Effector memory CD4-positive, alpha-beta T cell (primary cell): Measurements from ENCODE around the gene IFFO2.
A peak's percentile ranks its signal among the peaks of the same experiment; 100 is the strongest.

Source experiments
- DNase-seq, 3 donors: peaks; one replicate each; pipeline ENCODE4 v3.0.0-alpha.2; 2020
- H3K27ac ChIP-seq: 2 replicates; pipeline ENCODE4 v1.7.0; 2013; ENCODE audit warnings: mild to moderate bottlenecking, low read length, moderate library complexity; ENCODE audit not compliant: insufficient read depth, poor library complexity, severe bottlenecking
- H3K27me3 ChIP-seq: replicated peaks from 2 replicates; pipeline ENCODE4 v1.7.0; 2013; ENCODE audit warnings: mild to moderate bottlenecking, low read length; ENCODE audit not compliant: insufficient read depth, control insufficient read depth, poor library complexity, severe bottlenecking
- H3K36me3 ChIP-seq: 2 replicates; pipeline ENCODE4 v1.7.0; 2013; ENCODE audit warnings: mild to moderate bottlenecking, low read length, moderate library complexity; ENCODE audit not compliant: control insufficient read depth, insufficient read depth
- H3K4me1 ChIP-seq: 2 replicates; pipeline ENCODE4 v1.7.0; 2013; ENCODE audit warnings: low read length, mild to moderate bottlenecking; ENCODE audit not compliant: control insufficient read depth, insufficient read depth, poor library complexity, severe bottlenecking
- H3K4me3 ChIP-seq: 2 replicates; pipeline ENCODE4 v1.7.0; 2013; ENCODE audit warnings: low read length, low read depth, mild to moderate bottlenecking; ENCODE audit not compliant: insufficient read depth, poor library complexity, severe bottlenecking
- H3K9me3 ChIP-seq: 2 replicates; pipeline ENCODE4 v1.7.0; 2013; ENCODE audit warnings: mild to moderate bottlenecking, low read length, moderate library complexity; ENCODE audit not compliant: control insufficient read depth

The IFFO2 gene

DNA sequence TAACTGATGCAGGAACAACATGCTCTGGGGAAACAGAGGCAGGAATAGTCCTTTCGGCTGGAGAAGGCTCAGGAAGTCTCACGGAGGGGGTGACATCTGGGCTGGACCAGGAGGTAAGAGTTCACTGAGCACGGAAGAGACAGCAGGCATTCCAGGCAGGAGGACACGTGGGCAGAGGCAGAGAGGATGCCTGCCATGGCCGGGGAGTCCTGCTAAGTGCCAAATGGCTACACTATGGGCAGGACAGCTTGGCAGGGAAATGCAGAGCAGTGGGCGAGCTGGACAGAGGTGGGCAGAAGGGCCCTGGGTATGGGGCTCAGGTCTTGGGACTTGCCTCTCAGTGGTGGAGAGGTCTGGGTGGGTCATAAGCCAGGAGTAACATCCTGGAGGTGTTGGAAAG is 71.7 kb downstream of the IFFO2 start:
- DNase-seq: no peak
- no peaks in the 10 kb centered on the region for H3K27me3 ChIP-seq

DNA sequence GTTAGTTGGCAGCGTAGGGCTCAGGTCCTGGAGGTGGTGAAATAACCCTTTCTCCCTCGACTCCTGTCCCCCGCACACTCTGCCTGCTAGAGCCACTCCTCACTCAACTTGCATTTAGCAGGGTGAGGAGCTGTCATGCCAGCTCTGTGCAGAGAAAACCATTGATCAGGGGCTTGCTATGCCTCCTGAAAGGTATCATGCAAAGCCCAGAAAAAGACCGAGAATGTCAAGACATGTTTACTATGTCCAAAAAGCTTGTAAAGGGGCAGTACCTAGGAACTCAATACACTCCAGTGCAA is 72.1 kb downstream of the IFFO2 start:
- Histone ChIP-seq H3K36me3 (no peaks in the 10 kb centered on the region), H3K9me3 (no peaks in the 10 kb centered on the region), H3K27ac (no peak overlapping the region), H3K4me3 (no peak overlapping the region), H3K27me3 (no peaks in the 10 kb centered on the region), H3K4me1 (no peaks in the 10 kb centered on the region)
- DNase-seq: no peak

More for the DNA sequence above, 71.7 kb downstream of the IFFO2 start:
- Histone ChIP-seq H3K4me1 (no peaks in the 10 kb centered on the region), H3K36me3 (no peaks in the 10 kb centered on the region), H3K9me3 (no peaks in the 10 kb centered on the region), H3K4me3 (no peak overlapping the region), H3K27ac (no peak overlapping the region)

DNA sequence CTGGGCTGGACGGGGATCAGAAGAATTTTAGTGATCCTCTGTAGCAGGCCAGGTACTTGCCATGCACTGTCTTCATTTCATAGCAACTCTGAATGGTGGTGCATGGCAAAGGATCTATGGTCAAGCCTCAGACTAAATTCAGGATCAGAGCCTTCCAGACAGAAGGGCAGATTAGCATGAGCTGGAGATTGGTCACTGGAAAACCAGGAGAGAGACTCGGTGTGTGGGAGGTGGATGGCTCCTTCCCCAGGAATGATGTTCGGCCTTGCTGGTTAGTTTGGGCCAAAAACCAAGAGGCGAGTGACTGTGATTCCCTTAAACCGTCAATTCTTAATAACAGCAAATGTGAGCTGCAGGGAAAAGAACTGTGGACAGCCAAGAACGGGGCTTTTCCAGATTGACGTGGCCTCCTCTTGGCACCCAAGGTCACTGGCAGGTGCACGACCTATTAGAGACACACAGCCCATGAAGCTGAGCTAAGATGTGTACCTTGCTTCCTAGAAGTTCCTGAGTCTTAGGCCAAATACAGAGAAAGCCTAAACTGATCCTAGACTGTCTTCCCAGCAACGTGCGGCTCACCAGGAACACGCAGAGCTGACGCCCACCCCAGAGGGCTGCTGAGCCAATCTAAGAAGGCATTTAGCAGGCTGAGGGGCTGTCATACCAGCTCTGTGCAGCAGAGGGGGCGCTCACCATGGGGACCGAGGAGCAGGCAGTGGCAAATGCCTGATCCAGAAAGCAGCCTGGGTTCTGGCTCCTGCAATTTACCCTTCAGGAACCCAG is 72.6 kb downstream of the IFFO2 start:
- H3K9me3 ChIP-seq: no peaks in the 10 kb centered on the region
- no peak overlapping the region for H3K4me3 ChIP-seq
- no peaks in the 10 kb centered on the region for H3K4me1 ChIP-seq
- H3K36me3 ChIP-seq: no peaks in the 10 kb centered on the region
- no peaks in the 10 kb centered on the region for H3K27me3 ChIP-seq
- no peak overlapping the region for H3K27ac ChIP-seq
- peak; percentile 35 to 59 (median 41) for DNase-seq

DNA sequence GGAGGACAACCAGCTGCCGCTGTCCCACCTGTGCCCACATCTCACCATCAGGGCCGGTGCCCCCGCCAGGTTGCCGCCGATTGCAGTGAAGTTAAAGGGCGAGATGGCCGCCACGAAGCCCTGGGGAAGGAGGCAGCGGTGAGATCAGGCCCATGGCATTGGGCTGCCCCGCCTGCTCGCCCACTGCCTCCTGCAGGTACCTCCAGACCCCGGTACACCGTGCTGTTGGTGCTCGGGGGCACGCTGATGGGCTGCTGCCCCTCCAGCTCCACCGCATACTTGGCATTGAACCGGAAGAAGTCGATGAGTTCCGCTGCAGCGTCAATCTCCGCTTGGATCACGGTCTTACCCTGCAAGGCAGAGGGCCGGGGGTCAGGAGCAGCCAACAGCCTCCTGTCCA is 73.4 kb downstream of the IFFO2 start:
- H3K4me1 ChIP-seq: no peaks in the 10 kb centered on the region
- no peak for DNase-seq
- H3K27me3 ChIP-seq: no peaks in the 10 kb centered on the region
- H3K27ac ChIP-seq: no peak overlapping the region
- H3K36me3 ChIP-seq: no peaks in the 10 kb centered on the region
- H3K9me3 ChIP-seq: no peaks in the 10 kb centered on the region
- no peak overlapping the region for H3K4me3 ChIP-seq

DNA sequence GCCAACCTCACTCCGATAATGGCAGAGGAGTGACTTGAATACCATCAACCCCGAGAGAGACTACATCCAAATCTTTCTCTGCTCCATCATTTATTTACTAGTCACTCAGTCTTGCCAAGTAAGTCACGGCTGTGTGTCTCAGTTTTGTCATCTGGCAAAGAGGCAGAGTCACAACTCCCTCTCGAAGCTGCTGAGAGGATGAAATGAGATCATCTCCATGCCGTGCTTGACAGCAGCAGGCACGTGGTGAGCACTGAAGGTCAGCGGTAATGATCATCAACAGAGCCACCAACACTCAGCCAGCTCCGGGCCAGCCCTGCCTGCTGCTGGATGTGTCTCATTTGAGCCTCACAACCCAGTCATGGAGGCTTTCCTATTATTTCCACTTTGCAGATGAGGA is 74.0 kb downstream of the IFFO2 start:
- H3K9me3 ChIP-seq: no peaks in the 10 kb centered on the region
- H3K27me3 ChIP-seq: no peaks in the 10 kb centered on the region
- H3K4me3 ChIP-seq: no peak overlapping the region
- no peaks in the 10 kb centered on the region for H3K4me1 ChIP-seq
- no peak for DNase-seq
- no peak overlapping the region for H3K27ac ChIP-seq
- H3K36me3 ChIP-seq: no peaks in the 10 kb centered on the region

DNA sequence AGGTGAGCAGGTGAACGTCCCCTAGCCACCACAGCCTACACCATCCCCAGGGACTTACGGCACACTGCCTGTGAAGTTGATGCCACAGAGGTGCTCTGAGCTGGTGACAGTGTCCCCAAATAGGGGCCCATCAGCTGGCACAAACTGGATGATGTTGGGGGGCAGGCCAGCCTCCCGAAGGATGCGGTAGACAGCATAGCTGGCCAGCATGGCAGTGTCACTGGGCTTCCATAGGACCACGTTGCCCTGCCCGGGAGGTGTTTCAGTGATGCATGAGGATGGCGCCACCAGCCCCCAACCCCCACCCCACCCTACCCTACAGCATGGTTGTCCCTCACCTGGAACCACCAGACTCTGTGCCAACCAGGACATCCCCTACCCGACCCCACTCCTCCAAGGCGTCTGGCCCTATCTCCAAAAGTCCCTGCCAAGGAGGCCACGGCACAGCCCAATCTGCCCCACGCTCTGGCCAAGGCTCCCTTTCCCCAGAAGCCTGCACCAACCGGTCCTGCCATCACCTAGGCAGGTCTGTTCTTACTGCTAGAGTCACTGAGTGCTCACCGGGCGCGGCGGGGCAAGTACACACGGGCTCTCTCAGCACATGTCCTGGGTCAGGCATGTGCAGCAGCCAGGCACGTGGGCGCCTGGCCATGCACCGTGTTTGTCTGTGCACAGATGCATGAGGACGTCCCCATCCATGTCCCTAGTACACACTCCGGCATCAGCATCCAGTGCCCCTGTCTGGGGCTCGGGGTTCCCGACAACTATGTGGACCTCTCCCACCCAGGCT is 74.6 kb downstream of the IFFO2 start:
- DNase-seq: no peak
- Histone ChIP-seq H3K27ac (no peak overlapping the region), H3K4me1 (no peaks in the 10 kb centered on the region), H3K4me3 (no peak overlapping the region), H3K9me3 (no peaks in the 10 kb centered on the region), H3K36me3 (no peaks in the 10 kb centered on the region), H3K27me3 (no peaks in the 10 kb centered on the region)

DNA sequence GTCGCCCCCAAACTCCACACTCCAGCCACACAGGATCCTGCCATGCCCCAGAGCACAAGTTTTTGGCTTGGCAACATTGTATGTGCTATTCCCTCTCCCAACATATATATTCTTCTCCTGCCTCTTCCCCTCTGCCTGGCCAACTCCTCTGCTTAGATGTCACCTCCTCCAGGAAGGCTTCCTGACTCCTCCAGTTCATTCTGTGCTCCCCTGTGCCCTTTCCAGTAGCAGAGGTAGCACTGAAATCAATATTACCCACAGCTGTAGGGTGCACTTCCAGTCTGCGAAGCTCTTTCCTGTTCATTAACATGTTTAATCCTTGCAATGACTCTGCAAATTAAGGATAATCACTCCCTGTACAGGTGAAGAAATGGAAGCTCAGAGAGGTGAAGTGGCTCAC is 75.3 kb downstream of the IFFO2 start:
- Histone ChIP-seq H3K27ac (no peak overlapping the region), H3K4me1 (no peaks in the 10 kb centered on the region), H3K27me3 (no peaks in the 10 kb centered on the region), H3K4me3 (no peak overlapping the region), H3K9me3 (no peaks in the 10 kb centered on the region), H3K36me3 (no peaks in the 10 kb centered on the region)
- DNase-seq: no peak

DNA sequence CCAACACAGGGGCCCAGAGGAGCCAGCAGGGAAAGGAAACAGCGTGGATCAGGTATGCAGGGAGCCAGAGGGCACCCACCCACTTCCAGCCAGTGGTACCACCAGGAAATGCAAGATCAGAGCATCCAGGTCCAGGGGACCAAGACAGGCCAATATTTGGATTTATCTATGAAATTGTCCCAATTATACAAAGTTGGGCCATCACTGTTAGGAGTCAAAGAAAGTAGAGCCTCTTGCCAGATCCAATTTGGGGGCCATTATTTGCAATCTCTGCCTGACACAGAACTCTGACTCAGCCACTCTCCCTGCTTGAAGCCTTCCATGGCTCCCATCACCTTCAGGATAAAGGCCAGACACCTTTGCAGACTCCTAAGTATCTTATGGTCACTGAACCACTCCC is 75.9 kb downstream of the IFFO2 start:
- DNase-seq: no peak
- Histone ChIP-seq H3K27ac (no peak overlapping the region), H3K4me1 (no peaks in the 10 kb centered on the region), H3K27me3 (no peaks in the 10 kb centered on the region), H3K4me3 (no peak overlapping the region), H3K36me3 (no peaks in the 10 kb centered on the region), H3K9me3 (no peaks in the 10 kb centered on the region)

DNA sequence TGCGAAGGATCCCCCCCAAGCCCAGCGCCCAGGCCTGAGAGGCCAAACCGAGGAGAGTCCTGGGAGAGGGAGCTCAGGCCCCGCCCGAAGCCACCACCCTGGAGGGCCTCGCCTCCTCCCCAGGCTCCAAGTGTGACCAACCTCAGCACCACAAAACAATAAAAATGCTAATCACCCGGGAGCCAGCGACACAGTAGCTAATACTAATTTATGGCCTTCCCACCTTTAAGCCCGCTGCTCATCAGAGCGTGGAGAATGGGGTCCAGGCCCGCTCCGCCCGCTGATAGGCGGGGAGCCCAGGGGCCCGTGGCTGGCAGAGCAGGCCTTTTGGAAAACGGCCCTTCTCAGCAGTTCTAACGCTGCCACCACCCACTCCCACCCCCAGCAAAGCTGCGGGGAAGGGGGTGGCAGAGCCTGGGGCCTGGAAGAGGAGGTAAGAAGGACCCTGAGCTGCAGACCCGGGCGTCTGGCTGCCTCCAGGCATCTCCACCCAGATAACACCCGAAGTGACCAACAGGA is 76.6 kb downstream of the IFFO2 start:
- Histone ChIP-seq H3K36me3 (no peaks in the 10 kb centered on the region), H3K27ac (no peak overlapping the region), H3K9me3 (no peaks in the 10 kb centered on the region), H3K27me3 (no peaks in the 10 kb centered on the region), H3K4me3 (no peak overlapping the region), H3K4me1 (no peaks in the 10 kb centered on the region)
- DNase-seq: no peak

DNA sequence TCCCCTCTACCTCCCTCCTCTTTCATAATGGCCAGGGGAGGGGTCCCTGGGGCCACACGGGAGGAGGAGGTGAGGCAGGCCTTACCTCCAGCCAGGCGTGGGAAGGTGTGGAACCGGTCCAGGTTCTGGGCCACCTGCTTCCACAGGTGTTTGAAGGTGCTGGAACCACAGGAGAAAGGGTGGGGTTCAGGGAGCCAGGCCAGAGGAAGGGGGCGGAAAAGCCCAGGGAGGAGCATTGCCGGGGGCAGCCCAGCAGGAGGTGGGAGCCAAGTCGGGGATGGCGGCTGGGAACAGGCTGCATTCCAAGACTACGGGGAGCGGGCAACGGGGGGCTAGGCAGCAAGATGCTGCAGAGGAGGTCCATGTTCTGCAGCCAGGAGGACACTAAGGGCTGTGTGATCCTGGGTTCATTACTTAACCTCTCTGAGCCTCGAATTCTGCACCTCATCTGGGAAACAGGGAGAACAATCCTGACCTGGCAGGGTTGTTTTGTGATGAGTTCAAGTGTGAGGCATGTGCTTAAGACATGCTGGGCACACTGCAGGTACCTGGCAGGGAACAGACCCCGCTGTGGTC is 77.2 kb downstream of the IFFO2 start:
- Histone ChIP-seq H3K4me1 (no peaks in the 10 kb centered on the region), H3K4me3 (no peak overlapping the region), H3K27me3 (no peaks in the 10 kb centered on the region), H3K9me3 (no peaks in the 10 kb centered on the region), H3K27ac (no peak overlapping the region), H3K36me3 (no peaks in the 10 kb centered on the region)
- DNase-seq: no peak
